GM04504 (cell line): ENCODE measurements around the gene TGFA.

Experiments
- DNase-seq: peaks from one replicate; pipeline ENCODE4 v3.0.0-alpha.2; 2012; ENCODE audit warnings: low read depth

Gene TGFA

GRCh38 chr2:70523996-70524965 lies 29.3 kb downstream of the TGFA start:
- peak; percentile 74 for DNase-seq

- no peak for DNase-seq
Measured at GRCh38 chr2:70523672-70523995, 30.0 kb downstream of the TGFA start.

- no peak for DNase-seq
Measured at GRCh38 chr2:70522627-70523026, 31.0 kb downstream of the TGFA start.

GRCh38 chr2:70520825-70521224 lies 32.8 kb downstream of the TGFA start:
- no peak for DNase-seq

- no peak for DNase-seq
Measured at GRCh38 chr2:70519453-70519852, 34.2 kb downstream of the TGFA start.

- no peak for DNase-seq
Measured at GRCh38 chr2:70518557-70518956, 35.1 kb downstream of the TGFA start.

GRCh38 chr2:70517804-70518203 lies 35.8 kb downstream of the TGFA start:
- DNase-seq: no peak

- no peak for DNase-seq
Measured at GRCh38 chr2:70516596-70516995, 37.0 kb downstream of the TGFA start.

GRCh38 chr2:70515938-70516337 lies 37.7 kb downstream of the TGFA start:
- no peak for DNase-seq

- no peak for DNase-seq
Measured at GRCh38 chr2:70514612-70515055, 39.0 kb downstream of the TGFA start.

- DNase-seq: no peak
Measured at GRCh38 chr2:70513738-70514137, 39.9 kb downstream of the TGFA start.

GRCh38 chr2:70511971-70512729 lies 41.5 kb downstream of the TGFA start:
- no peak for DNase-seq

- DNase-seq: no peak
Measured at GRCh38 chr2:70510313-70510712, 43.3 kb downstream of the TGFA start.

- no peak for DNase-seq
Measured at GRCh38 chr2:70509565-70509964, 44.1 kb downstream of the TGFA start.

- DNase-seq: no peak
Measured at GRCh38 chr2:70508711-70509462, 44.7 kb downstream of the TGFA start.

- no peak for DNase-seq
Measured at GRCh38 chr2:70505613-70506391, 47.8 kb downstream of the TGFA start.

GRCh38 chr2:70504750-70505149 lies 48.9 kb downstream of the TGFA start:
- DNase-seq: no peak

GRCh38 chr2:70503896-70504295 lies 49.7 kb downstream of the TGFA start:
- DNase-seq: no peak

GRCh38 chr2:70501728-70502127 lies 51.9 kb downstream of the TGFA start:
- DNase-seq: no peak

- no peak for DNase-seq
Measured at GRCh38 chr2:70501215-70501614, 52.4 kb downstream of the TGFA start.

GRCh38 chr2:70499253-70499652 lies 54.4 kb downstream of the TGFA start:
- no peak for DNase-seq

GRCh38 chr2:70498528-70498927 lies 55.1 kb downstream of the TGFA start:
- no peak for DNase-seq
